OCI-LY1 (cell line): Measurements from ENCODE around the gene TRIP13.

Experiments
- H2AFZ ChIP-seq: fragments of 200-600 bp; sonication (generic), shearing (Covaris generic); 2 replicates; pipeline ENCODE4 v1.6.0; 2014; ENCODE audit warnings: antibody characterized with exemption, mild to moderate bottlenecking, low read length
- H3F3A ChIP-seq: fragments of 200-600 bp; sonication (generic), shearing (Covaris generic); 2 replicates; pipeline ENCODE4 v1.6.0; 2014; ENCODE audit warnings: mild to moderate bottlenecking, antibody characterized with exemption, low read length, moderate library complexity; ENCODE audit not compliant: insufficient read depth
- H3K27ac ChIP-seq: fragments of 200-600 bp; sonication (generic); 2 replicates; pipeline ENCODE4 v1.5.1; 2014; ENCODE audit warnings: low read length, mixed run types, mild to moderate bottlenecking, low read depth; ENCODE audit not compliant: poor library complexity, severe bottlenecking
- H3K27me3 ChIP-seq: fragments of 200-600 bp; sonication (generic); 2 replicates; pipeline ENCODE4 v1.6.0; 2014; ENCODE audit warnings: antibody characterized with exemption, mild to moderate bottlenecking, low read length, moderate library complexity; ENCODE audit not compliant: insufficient read depth
- H3K36me3 ChIP-seq: fragments of 200-600 bp; sonication (generic); 2 replicates; pipeline ENCODE4 v1.6.1; 2014; ENCODE audit warnings: mild to moderate bottlenecking, antibody characterized with exemption, low read length, moderate library complexity, mixed read lengths; ENCODE audit not compliant: insufficient read depth
- H3K4me1 ChIP-seq: fragments of 200-600 bp; sonication (generic); 2 replicates; pipeline ENCODE4 v1.5.1; 2014; ENCODE audit warnings: mild to moderate bottlenecking, low read length, moderate library complexity; ENCODE audit not compliant: insufficient read depth, severe bottlenecking
- H3K4me2 ChIP-seq: fragments of 200-600 bp; sonication (generic), shearing (Covaris generic); 2 replicates; pipeline ENCODE4 v1.6.1; 2014; ENCODE audit warnings: low read length
- H3K4me3 ChIP-seq: fragments of 200-600 bp; sonication (generic); 2 replicates; pipeline ENCODE4 v1.5.1; 2014; ENCODE audit warnings: low read length, low read depth, mild to moderate bottlenecking, mixed read lengths; ENCODE audit not compliant: poor library complexity, severe bottlenecking
- H3K79me2 ChIP-seq: fragments of 200-600 bp; shearing (Covaris generic); 2 replicates; pipeline ENCODE4 v1.6.1; 2016; ENCODE audit warnings: mixed run types, low read length, mixed read lengths; ENCODE audit not compliant: insufficient read depth
- H3K9ac ChIP-seq: fragments of 200-600 bp; sonication (generic), shearing (Covaris generic); 2 replicates; pipeline ENCODE4 v1.6.1; 2014; ENCODE audit warnings: mild to moderate bottlenecking, low read length, mixed read lengths
- H3K9me2 ChIP-seq: fragments of 200-600 bp; sonication (generic), shearing (Covaris generic); 2 replicates; pipeline ENCODE4 v1.6.1; 2014; ENCODE audit warnings: low read depth, mild to moderate bottlenecking, low read length, mixed read lengths
- H3K9me3 ChIP-seq: fragments of 200-600 bp; shearing (Covaris generic); 2 replicates; pipeline ENCODE4 v1.6.1; 2014; ENCODE audit warnings: low read length, mixed read lengths
- H4K20me1 ChIP-seq: fragments of 200-600 bp; sonication (generic), shearing (Covaris generic); 2 replicates; pipeline ENCODE4 v1.6.0; 2016; ENCODE audit warnings: mild to moderate bottlenecking, low read length; ENCODE audit not compliant: insufficient read depth
- EZH2 ChIP-seq: fragments of 200-600 bp; sonication (generic), shearing (Covaris generic); IDR thresholded peaks from 2 replicates; pipeline ENCODE4 v1.8.0; 2017; ENCODE audit warnings: borderline replicate concordance, mixed run types, mild to moderate bottlenecking, antibody characterized with exemption, low read length, moderate library complexity, mixed read lengths
- TF ChIP-seq, protein P1 (sequence below): fragments of 200-600 bp; sonication (generic), shearing (Covaris generic); IDR thresholded peaks from 2 replicates; pipeline ENCODE4 v1.5.1; 2017; ENCODE audit warnings: mild to moderate bottlenecking, antibody characterized with exemption, low read length, moderate library complexity, mixed read lengths

Gene TRIP13

GRCh38 chr5:909086-909485, 16.4 kb downstream of the TRIP13 start:
- no peaks in the 10 kb centered on the region for H3K9me3 ChIP-seq
- no peaks in the 10 kb centered on the region for H3K4me1 ChIP-seq
- H3K9me2 ChIP-seq = no peaks in the 10 kb centered on the region
- H3K27me3 ChIP-seq = no peaks in the 10 kb centered on the region
- TF ChIP-seq, protein P1, sequence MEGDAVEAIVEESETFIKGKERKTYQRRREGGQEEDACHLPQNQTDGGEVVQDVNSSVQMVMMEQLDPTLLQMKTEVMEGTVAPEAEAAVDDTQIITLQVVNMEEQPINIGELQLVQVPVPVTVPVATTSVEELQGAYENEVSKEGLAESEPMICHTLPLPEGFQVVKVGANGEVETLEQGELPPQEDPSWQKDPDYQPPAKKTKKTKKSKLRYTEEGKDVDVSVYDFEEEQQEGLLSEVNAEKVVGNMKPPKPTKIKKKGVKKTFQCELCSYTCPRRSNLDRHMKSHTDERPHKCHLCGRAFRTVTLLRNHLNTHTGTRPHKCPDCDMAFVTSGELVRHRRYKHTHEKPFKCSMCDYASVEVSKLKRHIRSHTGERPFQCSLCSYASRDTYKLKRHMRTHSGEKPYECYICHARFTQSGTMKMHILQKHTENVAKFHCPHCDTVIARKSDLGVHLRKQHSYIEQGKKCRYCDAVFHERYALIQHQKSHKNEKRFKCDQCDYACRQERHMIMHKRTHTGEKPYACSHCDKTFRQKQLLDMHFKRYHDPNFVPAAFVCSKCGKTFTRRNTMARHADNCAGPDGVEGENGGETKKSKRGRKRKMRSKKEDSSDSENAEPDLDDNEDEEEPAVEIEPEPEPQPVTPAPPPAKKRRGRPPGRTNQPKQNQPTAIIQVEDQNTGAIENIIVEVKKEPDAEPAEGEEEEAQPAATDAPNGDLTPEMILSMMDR = no peak
- no peak for TF ChIP-seq EZH2
- H3K27ac ChIP-seq = no peak overlapping the region
- no peaks in the 10 kb centered on the region for H3K79me2 ChIP-seq
- H4K20me1 ChIP-seq = no peaks in the 10 kb centered on the region
- no peak overlapping the region for H3K9ac ChIP-seq
- no peaks in the 10 kb centered on the region for H3F3A ChIP-seq
- H3K4me3 ChIP-seq = no peak overlapping the region
- H2AFZ ChIP-seq = no peak overlapping the region
- peaks cover 84% of the 10 kb centered on the region for H3K36me3 ChIP-seq
- no peak overlapping the region for H3K4me2 ChIP-seq

DNA sequence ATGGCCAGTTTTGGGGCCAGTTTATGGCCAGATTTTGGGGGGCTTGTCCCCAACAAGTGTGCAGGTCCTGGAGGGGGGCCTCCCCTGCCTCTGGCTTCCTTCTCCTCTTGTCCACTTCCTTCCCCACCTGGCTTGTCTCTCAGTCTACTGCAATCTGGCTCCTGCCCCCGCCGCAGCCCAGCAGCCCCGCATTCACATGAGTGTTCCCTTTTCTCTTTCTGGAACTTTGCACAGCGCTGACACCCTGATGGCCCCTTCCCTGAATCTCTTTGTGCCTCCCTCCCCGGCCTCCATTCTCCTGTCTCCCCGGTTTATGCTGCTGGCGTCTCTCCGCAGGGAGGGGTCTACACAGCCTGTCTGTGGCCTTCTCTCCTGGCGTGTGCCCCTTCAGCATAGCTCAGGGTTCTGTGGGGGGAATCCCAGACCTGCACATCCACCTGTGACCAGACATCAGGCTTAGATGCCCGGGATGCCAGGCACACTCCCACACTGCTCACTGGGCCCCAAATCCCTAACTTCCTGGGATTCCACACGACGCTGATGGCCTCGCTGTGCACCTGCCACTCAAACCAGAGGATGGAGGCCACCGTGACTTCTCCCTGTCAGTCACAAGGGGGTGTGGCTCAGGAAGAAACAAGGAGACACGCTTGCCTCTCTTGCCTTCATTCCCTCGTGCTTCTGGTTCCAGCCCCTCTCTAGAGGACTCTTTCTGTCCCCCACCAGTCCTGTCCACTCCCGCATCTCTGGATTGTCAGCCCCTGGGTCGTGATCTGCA, 17.5 kb downstream of the TRIP13 start:
- no peak overlapping the region for H3K4me2 ChIP-seq
- no peaks in the 10 kb centered on the region for H3K9me2 ChIP-seq
- TF ChIP-seq, protein P1 = no peak
- TF ChIP-seq EZH2 = no peak
- no peaks in the 10 kb centered on the region for H3K27me3 ChIP-seq
- H3K4me1 ChIP-seq = no peaks in the 10 kb centered on the region
- H3K79me2 ChIP-seq = no peaks in the 10 kb centered on the region
- H3K27ac ChIP-seq = no peak overlapping the region
- H4K20me1 ChIP-seq = no peaks in the 10 kb centered on the region
- no peak overlapping the region for H2AFZ ChIP-seq
- no peak overlapping the region for H3K4me3 ChIP-seq
- no peak overlapping the region for H3K9ac ChIP-seq
- peaks cover 84% of the 10 kb centered on the region for H3K36me3 ChIP-seq
- no peaks in the 10 kb centered on the region for H3K9me3 ChIP-seq
- no peaks in the 10 kb centered on the region for H3F3A ChIP-seq

DNA sequence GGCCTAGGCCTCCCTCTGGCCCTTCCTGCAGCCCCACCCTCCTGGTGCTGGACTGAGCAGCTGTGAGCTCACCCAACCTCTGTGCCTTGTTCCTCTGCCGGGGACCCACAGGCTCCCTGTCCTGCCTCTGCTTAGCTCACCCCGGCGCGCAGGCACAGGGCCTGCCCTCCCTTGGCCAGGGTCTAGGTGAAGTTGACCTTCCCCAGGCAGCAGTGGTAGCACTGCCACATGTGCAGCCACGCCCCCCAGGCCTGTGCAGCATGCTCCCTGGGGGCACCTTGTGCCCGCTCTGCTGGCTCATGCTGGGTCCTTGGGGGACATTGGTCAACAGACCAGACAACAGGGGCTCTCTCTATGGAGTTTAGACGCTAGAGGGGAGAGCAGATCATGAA, 18.1 kb downstream of the TRIP13 start:
- H3K9me2 ChIP-seq = no peaks in the 10 kb centered on the region
- H4K20me1 ChIP-seq = no peaks in the 10 kb centered on the region
- H3K9me3 ChIP-seq = no peaks in the 10 kb centered on the region
- no peaks in the 10 kb centered on the region for H3K27me3 ChIP-seq
- H3K4me3 ChIP-seq = no peak overlapping the region
- peaks cover 84% of the 10 kb centered on the region for H3K36me3 ChIP-seq
- TF ChIP-seq EZH2 = no peak
- TF ChIP-seq, protein P1 = no peak
- H3K4me1 ChIP-seq = no peaks in the 10 kb centered on the region
- no peak overlapping the region for H3K27ac ChIP-seq
- no peaks in the 10 kb centered on the region for H3K79me2 ChIP-seq
- no peak overlapping the region for H2AFZ ChIP-seq
- no peak overlapping the region for H3K4me2 ChIP-seq
- no peak overlapping the region for H3K9ac ChIP-seq
- H3F3A ChIP-seq = no peaks in the 10 kb centered on the region
